ENCODE results near the gene GPR42. TPM values are rescaled to one million over a fixed set of nuclear protein-coding genes. Genes with fewer than 3 reads are reported as not detected.
"Not testable (repeated sequence)": the region's sequence is repeated elsewhere in the genome, so short reads cannot be mapped to it uniquely, and the experiment has no call there.

GPR42 gene
- total and polyA plus RNA-seq, 3 experiments from 2014 or later: not detected

GRCh38 chr19:35362261-35363000, 8.4 kb upstream of the GPR42 start:
- Histone ChIP-seq H3K27me3 (ENCODE audit: insufficient read depth, low read length, poor library complexity, severe bottlenecking) (no peaks in the 10 kb centered on the region), H3K4me3 (ENCODE audit: low read length) (no peak overlapping the region), H3K4me1 (ENCODE audit: insufficient read depth, low read length) (no peaks in the 10 kb centered on the region), H3K36me3 (ENCODE audit: insufficient read depth, low read length) (no peaks in the 10 kb centered on the region), H3K27ac (ENCODE audit: low read depth, low read length) (no peak overlapping the region), H3K9me3 (ENCODE audit: low read length) (no peaks in the 10 kb centered on the region)
- ChIA-PET POLR2A (no interaction called here), CTCF (no interaction called here)
- H3K4me3 Mint-ChIP-seq: no peak overlapping the region
- no peaks in the 10 kb centered on the region for H3K9me3 Mint-ChIP-seq
- DNase-seq: no peak
- H3K27me3 Mint-ChIP-seq: peaks cover 16 to 42% of the 10 kb centered on the region in 2 donors
- peaks cover 5 to 9% (median 5%) of the 10 kb centered on the region in 3 donors for H3K4me1 Mint-ChIP-seq
- no peak overlapping the region for H3K27ac Mint-ChIP-seq
- H3K36me3 Mint-ChIP-seq: no peaks in the 10 kb centered on the region

- H3K4me3 Mint-ChIP-seq: no peak overlapping the region
- Histone ChIP-seq H3K4me3 (ENCODE audit: low read length) (no peak overlapping the region), H3K27me3 (ENCODE audit: insufficient read depth, low read length, poor library complexity, severe bottlenecking) (no peaks in the 10 kb centered on the region), H3K9me3 (ENCODE audit: low read length) (no peaks in the 10 kb centered on the region), H3K27ac (ENCODE audit: low read depth, low read length) (no peak overlapping the region), H3K36me3 (ENCODE audit: insufficient read depth, low read length) (no peaks in the 10 kb centered on the region), H3K4me1 (ENCODE audit: insufficient read depth, low read length) (no peaks in the 10 kb centered on the region)
- no peak overlapping the region for H3K27ac Mint-ChIP-seq
- H3K36me3 Mint-ChIP-seq: no peaks in the 10 kb centered on the region
- no peaks in the 10 kb centered on the region for H3K9me3 Mint-ChIP-seq
- peaks cover 2 to 3% (median 3%) of the 10 kb centered on the region in 3 donors for H3K4me1 Mint-ChIP-seq
- H3K27me3 Mint-ChIP-seq: peaks cover 15 to 38% of the 10 kb centered on the region in 2 donors
- ChIA-PET POLR2A (no interaction called here), CTCF (interaction anchor here (0.6 to 0.7 kb wide), 2 partner anchors 15 to 315 kb away, joined by 3 read pairs; no protein-coding TSS in a partner anchor)
- no peak for DNase-seq
Measured at GRCh38 chr19:35363001-35363590, 7.8 kb upstream of the GPR42 start.

- H3K27ac Mint-ChIP-seq: no peak overlapping the region
- no peaks in the 10 kb centered on the region for H3K36me3 ChIP-seq (ENCODE audit: insufficient read depth, low read length)
- H3K36me3 Mint-ChIP-seq: no peaks in the 10 kb centered on the region
- H3K27ac ChIP-seq (ENCODE audit: low read depth, low read length): no peak overlapping the region
- H3K4me1 ChIP-seq (ENCODE audit: insufficient read depth, low read length): no peaks in the 10 kb centered on the region
- ChIA-PET POLR2A (no interaction called here), CTCF (interaction anchor here (0.6 to 1.0 kb wide), 3 partner anchors 14 to 315 kb away, joined by 3 read pairs; no protein-coding TSS in a partner anchor)
- no peaks in the 10 kb centered on the region for H3K9me3 ChIP-seq (ENCODE audit: low read length)
- no peaks in the 10 kb centered on the region for H3K9me3 Mint-ChIP-seq
- H3K4me3 Mint-ChIP-seq: no peak overlapping the region
- H3K4me3 ChIP-seq (ENCODE audit: low read length): no peak overlapping the region
- H3K27me3 Mint-ChIP-seq: peaks cover 15 to 37% of the 10 kb centered on the region in 2 donors
- no peak for DNase-seq
- H3K4me1 Mint-ChIP-seq: no peaks in the 10 kb centered on the region
- no peaks in the 10 kb centered on the region for H3K27me3 ChIP-seq (ENCODE audit: insufficient read depth, low read length, poor library complexity, severe bottlenecking)
Measured at GRCh38 chr19:35363711-35364425, 7.0 kb upstream of the GPR42 start.

- Mint-ChIP-seq H3K36me3 (no peaks in the 10 kb centered on the region), H3K4me3 (no peak overlapping the region), H3K4me1 (no peaks in the 10 kb centered on the region), H3K9me3 (no peaks in the 10 kb centered on the region), H3K27me3 (peaks cover 15 to 41% of the 10 kb centered on the region in 2 donors), H3K27ac (no peak overlapping the region)
- CTCF ChIA-PET: no interaction called here
- H3K4me3 ChIP-seq (ENCODE audit: low read length): no peak overlapping the region
- H3K27ac ChIP-seq (ENCODE audit: low read depth, low read length): no peak overlapping the region
- no peak for DNase-seq
- no peaks in the 10 kb centered on the region for H3K4me1 ChIP-seq (ENCODE audit: insufficient read depth, low read length)
- POLR2A ChIA-PET: no interaction called here
- H3K27me3 ChIP-seq (ENCODE audit: insufficient read depth, low read length, poor library complexity, severe bottlenecking): no peaks in the 10 kb centered on the region
- no peaks in the 10 kb centered on the region for H3K36me3 ChIP-seq (ENCODE audit: insufficient read depth, low read length)
- H3K9me3 ChIP-seq (ENCODE audit: low read length): no peaks in the 10 kb centered on the region
Measured at GRCh38 chr19:35365303-35365702, 5.6 kb upstream of the GPR42 start.

- Histone ChIP-seq H3K9me3 (ENCODE audit: low read length) (no peaks in the 10 kb centered on the region), H3K4me3 (ENCODE audit: low read length) (no peak overlapping the region), H3K27ac (ENCODE audit: low read depth, low read length) (no peak overlapping the region), H3K27me3 (ENCODE audit: insufficient read depth, low read length, poor library complexity, severe bottlenecking) (no peaks in the 10 kb centered on the region), H3K36me3 (ENCODE audit: insufficient read depth, low read length) (no peaks in the 10 kb centered on the region), H3K4me1 (ENCODE audit: insufficient read depth, low read length) (no peaks in the 10 kb centered on the region)
- DNase-seq: no peak
- H3K4me1 Mint-ChIP-seq: no peaks in the 10 kb centered on the region
- POLR2A ChIA-PET: no interaction called here
- H3K9me3 Mint-ChIP-seq: no peaks in the 10 kb centered on the region
- H3K36me3 Mint-ChIP-seq: no peaks in the 10 kb centered on the region
- CTCF ChIA-PET: no interaction called here
- peaks cover 8 to 29% of the 10 kb centered on the region in 2 donors for H3K27me3 Mint-ChIP-seq
- no peak overlapping the region for H3K27ac Mint-ChIP-seq
- H3K4me3 Mint-ChIP-seq: no peak overlapping the region
Measured at GRCh38 chr19:35368378-35368777, 2.5 kb upstream of the GPR42 start.

- H3K27me3 Mint-ChIP-seq: peaks cover 8 to 26% of the 10 kb centered on the region in 2 donors
- no peaks in the 10 kb centered on the region for H3K9me3 ChIP-seq (ENCODE audit: low read length)
- no peak overlapping the region for H3K27ac Mint-ChIP-seq
- no peaks in the 10 kb centered on the region for H3K27me3 ChIP-seq (ENCODE audit: insufficient read depth, low read length, poor library complexity, severe bottlenecking)
- H3K4me3 ChIP-seq (ENCODE audit: low read length): no peak overlapping the region
- H3K4me1 ChIP-seq (ENCODE audit: insufficient read depth, low read length): no peaks in the 10 kb centered on the region
- CTCF ChIA-PET: no interaction called here
- H3K36me3 Mint-ChIP-seq: no peaks in the 10 kb centered on the region
- H3K9me3 Mint-ChIP-seq: no peaks in the 10 kb centered on the region
- H3K27ac ChIP-seq (ENCODE audit: low read depth, low read length): no peak overlapping the region
- POLR2A ChIA-PET: no interaction called here
- H3K4me3 Mint-ChIP-seq: no peak overlapping the region
- no peaks in the 10 kb centered on the region for H3K4me1 Mint-ChIP-seq
- no peaks in the 10 kb centered on the region for H3K36me3 ChIP-seq (ENCODE audit: insufficient read depth, low read length)
- DNase-seq: no peak
Measured at GRCh38 chr19:35369522-35369921, 1.3 kb upstream of the GPR42 start.

GRCh38 chr19:35373492-35373891, 2.6 kb downstream of the GPR42 start:
- DNase-seq: no peak
- Histone ChIP-seq H3K4me1 (ENCODE audit: insufficient read depth, low read length) (no peaks in the 10 kb centered on the region), H3K36me3 (ENCODE audit: insufficient read depth, low read length) (no peaks in the 10 kb centered on the region), H3K27ac (ENCODE audit: low read depth, low read length) (no peak overlapping the region), H3K9me3 (ENCODE audit: low read length) (no peaks in the 10 kb centered on the region), H3K27me3 (ENCODE audit: insufficient read depth, low read length, poor library complexity, severe bottlenecking) (no peaks in the 10 kb centered on the region), H3K4me3 (ENCODE audit: low read length) (no peak overlapping the region)
- ChIA-PET POLR2A (no interaction called here), CTCF (no interaction called here)
- Mint-ChIP-seq H3K36me3 (no peaks in the 10 kb centered on the region), H3K27ac (peak overlapping the region in 1 of 8 donors; percentile 27), H3K27me3 (peaks cover 8 to 9% of the 10 kb centered on the region in 2 donors), H3K4me1 (peaks cover 2 to 13% (median 4%) of the 10 kb centered on the region in 3 donors), H3K9me3 (no peaks in the 10 kb centered on the region), H3K4me3 (no peak overlapping the region)

GRCh38 chr19:35374031-35374430, 3.2 kb downstream of the GPR42 start:
- POLR2A ChIA-PET; H3K4me3 Mint-ChIP-seq; H3K27me3 ChIP-seq (ENCODE audit: insufficient read depth, low read length, poor library complexity, severe bottlenecking); H3K36me3 Mint-ChIP-seq; H3K9me3 ChIP-seq (ENCODE audit: low read length); H3K4me3 ChIP-seq (ENCODE audit: low read length); CTCF ChIA-PET; H3K36me3 ChIP-seq (ENCODE audit: insufficient read depth, low read length); H3K27ac ChIP-seq (ENCODE audit: low read depth, low read length); DNase-seq; H3K4me1 ChIP-seq (ENCODE audit: insufficient read depth, low read length); H3K9me3 Mint-ChIP-seq; H3K27me3 Mint-ChIP-seq: not testable (repeated sequence)
- Mint-ChIP-seq H3K27ac (peak overlapping the region in 3 of 8 donors; percentile 24 to 40 (median 33)), H3K4me1 (peaks cover 2 to 13% (median 4%) of the 10 kb centered on the region in 3 donors)
